Lower leg skin (tissue), 3 donors: ENCODE data around the gene SRGAP1.

ENCODE experiments used
- CTCF ChIP-seq, 3 donors: fragments of 450-650 bp; IDR thresholded peaks; one replicate each; pipeline ENCODE4 v1.5.1; 2016; ENCODE audit warnings: antibody characterized with exemption in 3 of 3, mild to moderate bottlenecking in 3 of 3, moderate library complexity in 2 of 3
- POLR2A ChIP-seq, 2 donors: fragments of 450-650 bp; IDR thresholded peaks; one replicate each; pipeline ENCODE4 v1.6.1; 2016 to 2017; ENCODE audit warnings: antibody characterized with exemption in 2 of 2, mild to moderate bottlenecking in 1 of 2, moderate library complexity in 1 of 2

- TF ChIP-seq CTCF (IDR thresholded peaks at IDR 0.05): no peak
- no peak for TF ChIP-seq POLR2A (IDR thresholded peaks at IDR 0.05)
Observed at GRCh38 chr12:63857771-63858670, 13.5 kb downstream of the SRGAP1 start.
